ENCODE results near the gene COL18A1.

COL18A1 gene

GRCh38 chr21:45401916-45402900 is 2.8 kb upstream of the COL18A1 start:
- DNase-seq (ENCODE audit: low spot score): no peak

- no peak for DNase-seq (ENCODE audit: low spot score)
These were observed 1.7 kb upstream of the COL18A1 start for GRCh38 chr21:45403133-45403824.

GRCh38 chr21:45403825-45404729 is 888 bp upstream of the COL18A1 start:
- no peak for DNase-seq (ENCODE audit: low spot score)

GRCh38 chr21:45405271-45405818 is 380 bp downstream of the COL18A1 start:
- DNase-seq (ENCODE audit: low spot score): no peak

- no peak for DNase-seq (ENCODE audit: low spot score)
These were observed 1.1 kb downstream of the COL18A1 start for GRCh38 chr21:45405819-45406762.

GRCh38 chr21:45406801-45407628 is 2.0 kb downstream of the COL18A1 start:
- DNase-seq (ENCODE audit: low spot score): no peak

GRCh38 chr21:45407629-45408247 is 2.8 kb downstream of the COL18A1 start:
- DNase-seq (ENCODE audit: low spot score): no peak

- no peak for DNase-seq (ENCODE audit: low spot score)
These were observed 3.4 kb downstream of the COL18A1 start for GRCh38 chr21:45408271-45408791.

- no peak for DNase-seq (ENCODE audit: low spot score)
These were observed 3.9 kb downstream of the COL18A1 start for GRCh38 chr21:45408801-45409261.

GRCh38 chr21:45409466-45410150 is 4.6 kb downstream of the COL18A1 start:
- peak; percentile 39 for DNase-seq (ENCODE audit: low spot score)

- DNase-seq (ENCODE audit: low spot score): no peak
These were observed 5.3 kb downstream of the COL18A1 start for GRCh38 chr21:45410151-45410864.

GRCh38 chr21:45410865-45411809 is 6.2 kb downstream of the COL18A1 start:
- no peak for DNase-seq (ENCODE audit: low spot score)

- DNase-seq (ENCODE audit: low spot score): no peak
These were observed 6.8 kb downstream of the COL18A1 start for GRCh38 chr21:45411810-45412206.

- DNase-seq (ENCODE audit: low spot score): no peak
These were observed 7.5 kb downstream of the COL18A1 start for GRCh38 chr21:45412491-45412890.

- DNase-seq (ENCODE audit: low spot score): no peak
These were observed 8.1 kb downstream of the COL18A1 start for GRCh38 chr21:45412909-45413611.

- no peak for DNase-seq (ENCODE audit: low spot score)
These were observed 9.0 kb downstream of the COL18A1 start for GRCh38 chr21:45413922-45414321.
